Measurements from ENCODE around the gene SOD1. TPM values are rescaled to one million over a fixed set of nuclear protein-coding genes. Genes with fewer than 3 reads are reported as not detected.

SOD1 gene
- total and polyA plus RNA-seq, 2 of the 13 experiments (the other 11 are each of a cell fraction or from before 2014, with no cell fraction given): 317 to 537 TPM

DNA sequence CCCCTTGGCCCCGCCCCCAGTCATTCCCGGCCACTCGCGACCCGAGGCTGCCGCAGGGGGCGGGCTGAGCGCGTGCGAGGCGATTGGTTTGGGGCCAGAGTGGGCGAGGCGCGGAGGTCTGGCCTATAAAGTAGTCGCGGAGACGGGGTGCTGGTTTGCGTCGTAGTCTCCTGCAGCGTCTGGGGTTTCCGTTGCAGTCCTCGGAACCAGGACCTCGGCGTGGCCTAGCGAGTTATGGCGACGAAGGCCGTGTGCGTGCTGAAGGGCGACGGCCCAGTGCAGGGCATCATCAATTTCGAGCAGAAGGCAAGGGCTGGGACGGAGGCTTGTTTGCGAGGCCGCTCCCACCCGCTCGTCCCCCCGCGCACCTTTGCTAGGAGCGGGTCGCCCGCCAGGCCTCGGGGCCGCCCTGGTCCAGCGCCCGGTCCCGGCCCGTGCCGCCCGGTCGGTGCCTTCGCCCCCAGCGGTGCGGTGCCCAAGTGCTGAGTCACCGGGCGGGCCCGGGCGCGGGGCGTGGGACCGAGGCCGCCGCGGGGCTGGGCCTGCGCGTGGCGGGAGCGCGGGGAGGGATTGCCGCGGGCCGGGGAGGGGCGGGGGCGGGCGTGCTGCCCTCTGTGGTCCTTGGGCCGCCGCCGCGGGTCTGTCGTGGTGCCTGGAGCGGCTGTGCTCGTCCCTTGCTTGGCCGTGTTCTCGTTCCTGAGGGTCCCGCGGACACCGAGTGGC is at the start of gene SOD1 (continued):
- TF ChIP-seq NR2F6 (IDR thresholded peaks at IDR 0.05): no peak
- TF ChIP-seq NR2F6 (CRISPR knock-in tag; IDR thresholded peaks at IDR 0.05): no peak
- peak; percentile 90; the same call in 1 of the 2 replicates for TF ChIP-seq ZNF709 (CRISPR knock-in tag; IDR thresholded peaks at IDR 0.05)
- peak; percentile 93 for TF ChIP-seq ZNF616 (CRISPR knock-in tag; IDR thresholded peaks at IDR 0.05; ENCODE audit: low read depth)
- TF ChIP-seq ZNF850 (CRISPR knock-in tag; conservative IDR thresholded peaks at IDR 0.05): no peak
- no peak for TF ChIP-seq SIN3B (IDR thresholded peaks at IDR 0.05; ENCODE audit: low read length)
- no peak; the same call in 1 of the 2 replicates for TF ChIP-seq ZNF543 (CRISPR knock-in tag; IDR thresholded peaks at IDR 0.05)
- TF ChIP-seq NFYB (CRISPR knock-in tag; IDR thresholded peaks at IDR 0.05): peak; percentile 85
- TF ChIP-seq, protein P1, sequence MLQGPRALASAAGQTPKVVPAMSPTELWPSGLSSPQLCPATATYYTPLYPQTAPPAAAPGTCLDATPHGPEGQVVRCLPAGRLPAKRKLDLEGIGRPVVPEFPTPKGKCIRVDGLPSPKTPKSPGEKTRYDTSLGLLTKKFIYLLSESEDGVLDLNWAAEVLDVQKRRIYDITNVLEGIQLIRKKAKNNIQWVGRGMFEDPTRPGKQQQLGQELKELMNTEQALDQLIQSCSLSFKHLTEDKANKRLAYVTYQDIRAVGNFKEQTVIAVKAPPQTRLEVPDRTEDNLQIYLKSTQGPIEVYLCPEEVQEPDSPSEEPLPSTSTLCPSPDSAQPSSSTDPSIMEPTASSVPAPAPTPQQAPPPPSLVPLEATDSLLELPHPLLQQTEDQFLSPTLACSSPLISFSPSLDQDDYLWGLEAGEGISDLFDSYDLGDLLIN (CRISPR knock-in tag; IDR thresholded peaks at IDR 0.05; ENCODE audit: borderline replicate concordance): peak; percentile 85; the same call in 1 of the 2 replicates
- TF ChIP-seq ZC3H13 (CRISPR knock-in tag; IDR thresholded peaks at IDR 0.05): peak; percentile 80; the same call in 1 of the 2 replicates
- no peak for TF ChIP-seq PTBP1 (IDR thresholded peaks at IDR 0.05; ENCODE audit: low read depth, low read length, poor library complexity, severe bottlenecking)
- peak; percentile 89 for TF ChIP-seq ZNF430 (CRISPR knock-in tag; IDR thresholded peaks at IDR 0.05)
- no peak for TF ChIP-seq THYN1 (CRISPR knock-in tag; IDR thresholded peaks at IDR 0.05; ENCODE audit: borderline replicate concordance, low read depth)
- TF ChIP-seq YEATS2 (CRISPR knock-in tag; IDR thresholded peaks at IDR 0.05; ENCODE audit: borderline replicate concordance): peak; percentile 47; the same call in 1 of the 2 replicates
- TF ChIP-seq RNF2 (conservative IDR thresholded peaks at IDR 0.05; ENCODE audit: low read depth): peak; percentile 70; the same call in 1 of the 2 replicates
- peak; percentile 36; the same call in 1 of the 2 replicates for TF ChIP-seq FOXJ3 (CRISPR knock-in tag; IDR thresholded peaks at IDR 0.05; ENCODE audit: borderline replicate concordance)
- TF ChIP-seq, protein P2, sequence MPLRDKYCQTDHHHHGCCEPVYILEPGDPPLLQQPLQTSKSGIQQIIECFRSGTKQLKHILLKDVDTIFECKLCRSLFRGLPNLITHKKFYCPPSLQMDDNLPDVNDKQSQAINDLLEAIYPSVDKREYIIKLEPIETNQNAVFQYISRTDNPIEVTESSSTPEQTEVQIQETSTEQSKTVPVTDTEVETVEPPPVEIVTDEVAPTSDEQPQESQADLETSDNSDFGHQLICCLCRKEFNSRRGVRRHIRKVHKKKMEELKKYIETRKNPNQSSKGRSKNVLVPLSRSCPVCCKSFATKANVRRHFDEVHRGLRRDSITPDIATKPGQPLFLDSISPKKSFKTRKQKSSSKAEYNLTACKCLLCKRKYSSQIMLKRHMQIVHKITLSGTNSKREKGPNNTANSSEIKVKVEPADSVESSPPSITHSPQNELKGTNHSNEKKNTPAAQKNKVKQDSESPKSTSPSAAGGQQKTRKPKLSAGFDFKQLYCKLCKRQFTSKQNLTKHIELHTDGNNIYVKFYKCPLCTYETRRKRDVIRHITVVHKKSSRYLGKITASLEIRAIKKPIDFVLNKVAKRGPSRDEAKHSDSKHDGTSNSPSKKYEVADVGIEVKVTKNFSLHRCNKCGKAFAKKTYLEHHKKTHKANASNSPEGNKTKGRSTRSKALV (CRISPR knock-in tag; IDR thresholded peaks at IDR 0.05): no peak
- no peak for TF ChIP-seq ZNF205 (CRISPR knock-in tag; IDR thresholded peaks at IDR 0.05)
- TF ChIP-seq FOXA1 (IDR thresholded peaks at IDR 0.05): no peak
- peak; percentile 18; the same call in 1 of the 2 replicates for TF ChIP-seq FOXA1 (CRISPR knock-in tag; IDR thresholded peaks at IDR 0.05)
- peak; percentile 99 to 100 for TF ChIP-seq POLR2A (IDR thresholded peaks at IDR 0.05; ENCODE audit: insufficient read depth in 1 of 2, low read depth in 2 of 2, low read length in 2 of 2)
- no peak for TF ChIP-seq SMARCE1 (IDR thresholded peaks at IDR 0.05; ENCODE audit: borderline replicate concordance)
- peak; percentile 79; the same call in 1 of the 2 replicates for TF ChIP-seq MAF1 (CRISPR knock-in tag; IDR thresholded peaks at IDR 0.05; ENCODE audit: borderline replicate concordance)
- TF ChIP-seq KLF13 (CRISPR knock-in tag; IDR thresholded peaks at IDR 0.05): no peak
- no peak for TF ChIP-seq TCF7L2 (IDR thresholded peaks at IDR 0.05; ENCODE audit: low read depth, low read length)
- TF ChIP-seq, protein P3, sequence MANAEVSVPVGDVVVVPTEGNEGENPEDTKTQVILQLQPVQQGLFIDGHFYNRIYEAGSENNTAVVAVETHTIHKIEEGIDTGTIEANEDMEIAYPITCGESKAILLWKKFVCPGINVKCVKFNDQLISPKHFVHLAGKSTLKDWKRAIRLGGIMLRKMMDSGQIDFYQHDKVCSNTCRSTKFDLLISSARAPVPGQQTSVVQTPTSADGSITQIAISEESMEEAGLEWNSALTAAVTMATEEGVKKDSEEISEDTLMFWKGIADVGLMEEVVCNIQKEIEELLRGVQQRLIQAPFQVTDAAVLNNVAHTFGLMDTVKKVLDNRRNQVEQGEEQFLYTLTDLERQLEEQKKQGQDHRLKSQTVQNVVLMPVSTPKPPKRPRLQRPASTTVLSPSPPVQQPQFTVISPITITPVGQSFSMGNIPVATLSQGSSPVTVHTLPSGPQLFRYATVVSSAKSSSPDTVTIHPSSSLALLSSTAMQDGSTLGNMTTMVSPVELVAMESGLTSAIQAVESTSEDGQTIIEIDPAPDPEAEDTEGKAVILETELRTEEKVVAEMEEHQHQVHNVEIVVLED (CRISPR knock-in tag; IDR thresholded peaks at IDR 0.05; ENCODE audit: borderline replicate concordance): peak; percentile 59; the same call in 1 of the 2 replicates
- no peak for TF ChIP-seq ZNF34 (CRISPR knock-in tag; IDR thresholded peaks at IDR 0.05; ENCODE audit: borderline replicate concordance)
- peak; percentile 67; the same call in 1 of the 2 replicates for TF ChIP-seq ZNF746 (CRISPR knock-in tag; IDR thresholded peaks at IDR 0.05)
